Frontal cortex (tissue), 4 donors: Measurements from ENCODE around the gene CBLB. TPM values are rescaled to one million over a fixed set of nuclear protein-coding genes. Genes with fewer than 3 reads are reported as not detected.

Experiments
- DNase-seq, 2 donors: peaks; one replicate each; pipeline ENCODE4 v3.0.0; 2012; ENCODE audit warnings: low spot score in 2 of 2
- FAIRE-seq: peaks from 2 replicates; lab custom pipeline; 2012; peaks lifted over from hg19 to GRCh38; lab: Jason Lieb, UNC
- total RNA-seq: library from RNA; depleted of rRNA; stranded (reverse); fragments of >200 nt; gene quantifications from one replicate; pipeline ENCODE4 v1.2.3, GENCODE V29; 2014
- donor health status: control.
- donor health status: control.
- donor health status: control.

Gene CBLB
- 22.0 TPM for total RNA-seq

GRCh38 chr3:105868742-105869530 is at the start of gene CBLB:
CBLB (minus strand) TSS chr3:105869012; CDS start chr3:105867577, 1,435 bp downstream.
- DNase-seq (peak; percentile 92 to 93), FAIRE-seq (no peak)

DNA sequence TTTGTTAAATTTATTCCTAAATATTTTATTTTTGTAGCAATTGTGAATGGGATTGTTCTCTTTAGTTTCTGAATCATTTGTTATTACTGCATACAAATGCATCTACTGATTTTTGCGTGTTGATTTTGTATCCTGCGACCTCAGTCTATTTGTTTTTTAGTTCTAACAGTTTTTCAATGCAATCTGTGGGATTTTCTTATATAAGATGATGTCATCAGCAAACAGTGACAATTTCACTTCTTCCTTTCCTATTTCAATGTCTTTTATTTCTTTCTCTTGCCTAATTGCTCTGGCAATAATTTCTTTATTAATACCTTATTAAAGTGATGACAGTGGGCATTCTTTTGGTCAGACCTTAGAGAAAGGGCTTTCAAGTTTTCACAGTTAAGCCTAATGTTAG is 48.0 kb upstream of the CBLB start:
- no peak for FAIRE-seq
- DNase-seq: no peak

DNA sequence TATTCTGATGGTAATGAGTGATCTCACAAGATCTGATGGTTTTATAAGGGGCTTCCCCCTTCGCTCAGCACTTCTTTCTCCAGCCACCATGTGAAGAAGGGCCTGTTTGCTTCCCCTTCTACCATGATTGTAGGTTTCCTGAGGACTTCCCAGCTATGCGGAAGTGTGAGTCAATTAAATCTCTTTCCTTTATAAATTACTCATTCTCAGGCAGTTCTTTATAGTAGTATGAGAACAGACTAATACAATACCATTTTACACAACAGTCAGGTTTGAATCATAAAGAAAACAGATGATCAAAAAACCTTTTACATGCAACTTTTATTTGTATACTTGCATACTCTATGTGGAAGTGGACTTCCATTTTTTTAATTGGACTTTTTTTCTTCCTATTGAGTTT is 46.7 kb upstream of the CBLB start:
- DNase-seq: no peak
- no peak for FAIRE-seq

DNA sequence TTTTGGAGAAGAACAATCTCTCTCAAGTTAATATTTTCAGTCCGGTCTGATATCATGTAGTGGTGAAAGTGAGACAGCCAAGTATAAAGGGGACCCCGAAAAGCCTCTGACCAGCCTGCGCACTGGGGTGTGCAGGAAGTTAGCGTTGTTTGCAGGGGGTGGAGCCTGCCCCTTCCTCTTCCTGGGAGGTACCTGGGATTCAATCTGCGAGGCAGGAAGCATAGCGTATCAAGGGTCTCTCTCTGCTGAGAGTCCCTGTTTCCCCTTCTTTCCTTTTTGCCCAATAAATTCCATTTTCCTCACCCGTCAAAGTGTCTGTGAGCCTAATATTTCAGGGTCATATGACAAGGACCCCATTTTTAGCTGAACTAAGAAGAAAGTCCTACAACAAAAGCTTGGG is 44.8 kb upstream of the CBLB start:
- no peak for FAIRE-seq
- DNase-seq: no peak

DNA sequence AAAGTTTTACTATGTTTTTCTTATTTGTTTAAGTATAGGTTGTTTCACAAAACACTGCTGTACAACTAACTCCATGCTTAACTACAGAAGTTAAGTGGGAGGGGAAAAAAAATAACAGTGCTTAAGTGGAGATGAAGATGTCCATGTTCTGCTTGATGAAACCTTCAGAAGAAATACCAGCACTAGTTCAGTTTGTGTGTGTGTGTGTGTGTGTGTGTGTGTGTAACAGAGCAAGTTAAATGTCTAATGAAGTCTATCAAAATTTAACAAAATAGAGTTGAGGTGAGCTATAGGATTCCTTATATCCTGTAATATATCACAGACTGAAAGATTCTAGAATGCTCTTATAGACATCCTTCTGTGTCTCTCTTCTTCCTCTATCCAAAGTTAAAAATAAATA is 44.1 kb upstream of the CBLB start:
- FAIRE-seq (no peak), DNase-seq (no peak)

GRCh38 chr3:105911496-105911895 is 42.7 kb upstream of the CBLB start:
- no peak for FAIRE-seq
- DNase-seq: no peak

- DNase-seq (no peak), FAIRE-seq (no peak)
Observed at GRCh38 chr3:105907777-105908176, 39.0 kb upstream of the CBLB start.

GRCh38 chr3:105906836-105907235 is 38.0 kb upstream of the CBLB start:
- no peak for FAIRE-seq
- no peak for DNase-seq

DNA sequence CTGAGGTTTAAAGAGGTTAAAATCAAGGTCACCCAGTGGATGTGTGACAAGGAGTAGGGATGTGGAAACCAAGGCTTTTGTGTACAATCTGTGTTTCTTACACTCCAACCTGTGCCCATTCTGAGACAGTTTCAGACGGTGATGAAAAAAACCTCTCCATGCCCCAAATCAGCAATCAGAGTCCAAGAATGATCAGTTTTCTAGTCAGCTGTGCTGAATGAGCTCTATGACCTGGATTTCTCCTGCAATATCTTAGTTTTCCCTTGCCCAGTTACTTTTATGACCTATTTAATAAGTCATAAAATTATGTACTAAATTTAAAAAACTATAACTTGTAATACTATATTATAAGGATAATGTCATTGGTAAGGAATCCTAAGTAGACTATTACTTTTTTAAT is 37.5 kb upstream of the CBLB start:
- no peak for DNase-seq
- FAIRE-seq: no peak

- FAIRE-seq (no peak), DNase-seq (no peak)
Observed at GRCh38 chr3:105905328-105905727, 36.5 kb upstream of the CBLB start.

GRCh38 chr3:105904678-105905284 is 36.0 kb upstream of the CBLB start:
- FAIRE-seq: no peak

GRCh38 chr3:105904251-105904650 is 35.4 kb upstream of the CBLB start:
- DNase-seq (no peak), FAIRE-seq (no peak)

More at GRCh38 chr3:105904678-105905284, 36.0 kb upstream of the CBLB start:
- DNase-seq: no peak

GRCh38 chr3:105899516-105899915 is 30.7 kb upstream of the CBLB start:
- DNase-seq: no peak
- FAIRE-seq: no peak

DNA sequence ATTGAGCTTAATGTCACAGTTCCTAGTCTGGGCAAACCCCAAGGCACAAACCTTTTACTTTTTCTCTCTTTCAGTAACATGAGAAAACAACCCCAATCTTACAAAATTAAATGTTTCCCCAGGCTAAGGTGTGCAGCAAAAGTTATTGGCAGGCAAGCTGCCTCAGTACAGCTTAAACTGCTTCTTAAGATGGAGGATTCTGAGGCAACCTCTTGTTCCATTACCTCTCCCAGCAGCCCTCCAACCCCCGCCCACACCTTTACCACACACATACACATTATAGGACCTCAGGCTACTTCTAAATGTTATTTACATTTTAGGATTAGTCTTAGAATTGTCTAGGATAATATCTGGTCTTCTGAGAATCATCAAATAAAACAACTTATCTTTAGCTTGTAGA is 22.3 kb upstream of the CBLB start:
- FAIRE-seq (no peak), DNase-seq (no peak)

DNA sequence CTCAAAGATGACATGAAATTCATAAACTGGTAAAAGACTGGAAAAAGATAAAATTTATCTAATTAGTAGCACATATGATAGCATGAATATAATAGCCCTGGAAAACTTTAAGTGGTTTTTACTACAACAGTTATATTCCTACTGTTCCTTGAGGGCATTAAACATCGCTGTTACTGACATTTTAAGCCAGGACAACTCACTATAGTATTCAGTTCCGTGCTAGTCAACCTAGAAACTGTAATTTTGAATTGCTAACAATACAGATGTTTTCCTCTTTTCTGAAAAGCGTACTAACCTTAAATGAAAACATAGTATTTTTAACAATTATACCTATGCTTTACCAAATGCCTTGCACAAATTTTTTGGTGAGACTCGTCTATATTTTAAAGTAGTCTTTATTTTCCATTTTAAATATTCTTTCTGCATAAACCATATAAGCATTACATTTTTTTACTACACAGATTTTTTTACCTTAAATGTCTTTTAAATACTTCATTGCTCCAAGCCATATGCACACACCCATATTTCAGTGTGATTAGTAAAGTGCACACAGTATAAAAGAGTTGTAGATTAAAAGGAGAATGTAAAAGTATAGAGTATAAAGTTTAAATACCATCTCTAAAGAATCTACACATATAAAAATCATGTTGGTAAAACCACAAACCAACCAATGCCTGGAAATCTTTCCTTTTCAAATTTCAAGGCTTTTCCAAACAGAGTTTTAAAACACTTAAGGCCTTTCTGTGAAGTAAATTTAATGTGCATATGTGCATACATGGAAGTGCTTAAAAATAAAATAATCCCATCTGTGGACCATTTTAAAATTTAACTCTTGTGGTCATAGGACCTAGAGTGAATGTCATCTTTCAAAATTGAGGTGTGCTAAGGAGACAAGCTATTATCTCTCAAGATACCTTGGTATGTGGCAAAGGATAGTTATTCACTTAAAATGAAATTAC is 20.1 kb upstream of the CBLB start:
- no peak for FAIRE-seq
- no peak for DNase-seq

DNA sequence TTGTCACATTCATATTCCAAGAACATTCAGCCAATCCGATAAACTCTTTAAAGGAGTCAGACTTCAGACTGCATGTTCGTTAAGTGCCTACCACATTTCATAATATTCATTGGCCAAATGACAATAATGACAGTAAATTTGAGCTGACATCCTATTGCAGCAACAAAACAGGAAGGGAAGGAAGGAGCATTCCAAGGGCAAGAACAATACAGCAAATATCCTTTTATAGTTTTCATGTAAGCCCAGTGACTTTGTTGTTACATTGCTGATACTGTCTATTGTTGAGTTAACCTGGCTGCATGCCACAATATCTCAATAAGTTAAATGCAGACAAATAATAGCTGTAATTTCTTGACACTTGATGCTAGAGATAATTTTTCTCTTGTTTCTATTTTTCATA is 16.4 kb upstream of the CBLB start:
- DNase-seq: no peak
- no peak for FAIRE-seq

DNA sequence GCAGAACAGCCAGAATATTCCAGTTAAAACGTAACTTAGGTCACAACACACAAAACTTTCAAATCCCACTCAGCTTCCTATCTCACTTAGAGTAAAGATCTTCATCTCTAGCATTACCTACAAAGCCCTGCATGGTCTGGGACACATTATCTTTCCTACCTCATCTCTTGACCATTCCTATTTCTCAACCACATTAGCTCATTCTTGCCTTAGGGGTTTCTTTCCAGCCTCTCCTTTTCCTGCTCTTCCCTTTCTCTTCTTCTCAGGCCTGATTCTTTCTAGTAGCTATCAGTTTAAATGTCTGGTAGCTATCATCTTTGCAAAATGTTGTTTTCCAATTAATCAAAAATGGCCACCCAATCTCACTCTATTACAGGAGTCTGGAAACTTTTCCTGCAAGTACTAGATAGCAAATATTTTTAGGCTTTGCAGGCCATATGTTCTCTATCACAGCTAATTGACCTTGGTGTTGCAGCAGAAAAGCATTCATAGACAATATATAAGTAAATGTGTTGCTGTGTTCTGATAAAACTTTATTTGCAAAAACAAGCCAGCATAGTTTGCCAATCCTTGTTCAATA is 15.1 kb upstream of the CBLB start:
- DNase-seq (no peak), FAIRE-seq (no peak)

DNA sequence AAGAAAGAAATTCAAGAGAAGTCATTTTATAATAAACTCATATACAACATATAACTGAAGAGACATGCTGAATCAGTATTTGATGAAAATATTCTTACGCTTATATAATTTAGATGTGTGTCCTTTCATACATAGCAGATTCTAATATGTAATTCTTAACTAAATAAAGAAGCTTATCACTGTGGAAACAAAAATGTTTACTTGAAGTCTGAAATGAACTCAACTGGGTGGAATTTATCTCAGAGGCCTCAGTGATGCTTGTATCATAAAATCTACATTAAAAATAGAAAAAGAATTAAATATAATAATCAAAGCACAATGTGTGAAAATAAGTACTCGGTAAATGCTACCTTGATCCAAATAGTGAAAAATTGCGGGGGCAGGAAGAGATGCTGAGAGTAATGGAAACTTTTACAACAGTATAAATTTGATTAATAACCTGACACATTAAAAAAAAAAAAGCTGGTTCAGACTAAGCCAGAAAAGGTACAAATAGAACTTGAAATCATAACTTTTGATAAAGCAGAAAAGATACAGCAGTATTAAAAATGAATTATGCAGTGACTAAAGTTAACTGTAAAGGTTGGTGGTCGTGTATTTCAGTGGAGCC is 12.0 kb upstream of the CBLB start:
- DNase-seq: no peak
- no peak for FAIRE-seq

GRCh38 chr3:105878061-105878460 is 9.2 kb upstream of the CBLB start:
- no peak for DNase-seq
- no peak for FAIRE-seq
